Central memory CD4-positive, alpha-beta T cell (primary cell): ENCODE data around the gene VEGFA.

Source experiments
- DNase-seq: peaks from one replicate; pipeline ENCODE4 v3.0.0; 2022

Gene VEGFA

GRCh38 chr6:43760210-43761168, 9.5 kb upstream of the VEGFA start:
- no peak for DNase-seq

GRCh38 chr6:43761666-43762409, 8.2 kb upstream of the VEGFA start:
- DNase-seq = no peak

- no peak for DNase-seq
Observed at GRCh38 chr6:43762410-43762768, 7.6 kb upstream of the VEGFA start.

GRCh38 chr6:43762966-43763695, 6.9 kb upstream of the VEGFA start:
- DNase-seq = no peak

- DNase-seq = no peak
Observed at GRCh38 chr6:43763812-43764522, 6.0 kb upstream of the VEGFA start.

GRCh38 chr6:43764772-43765171, 5.2 kb upstream of the VEGFA start:
- no peak for DNase-seq

- no peak for DNase-seq
Observed at GRCh38 chr6:43765776-43766499, 4.1 kb upstream of the VEGFA start.

- DNase-seq = no peak
Observed at GRCh38 chr6:43766500-43766853, 3.5 kb upstream of the VEGFA start.

GRCh38 chr6:43766964-43767461, 3.0 kb upstream of the VEGFA start:
- no peak for DNase-seq

- no peak for DNase-seq
Observed at GRCh38 chr6:43767553-43768505, 2.2 kb upstream of the VEGFA start.

- no peak for DNase-seq
Observed at GRCh38 chr6:43768506-43768860, 1.5 kb upstream of the VEGFA start.

GRCh38 chr6:43768983-43769525, 957 bp upstream of the VEGFA start:
- DNase-seq = no peak

- DNase-seq = peak; percentile 9
Observed at GRCh38 chr6:43770372-43771209, 580 bp downstream of the VEGFA start.

- DNase-seq = peak; percentile 25
Observed at GRCh38 chr6:43771210-43771857, 1.3 kb downstream of the VEGFA start.

- peak; percentile 10 for DNase-seq
Observed at GRCh38 chr6:43771858-43772680, 2.1 kb downstream of the VEGFA start.

GRCh38 chr6:43772681-43773049, 2.7 kb downstream of the VEGFA start:
- DNase-seq = no peak

- DNase-seq = peak; percentile 24
Observed at GRCh38 chr6:43773050-43773979, 3.3 kb downstream of the VEGFA start.
